Astrocyte (in vitro differentiated cells and primary cell): Measurements from ENCODE around the gene PREX1. TPM values are rescaled to one million over a fixed set of nuclear protein-coding genes. Genes with fewer than 3 reads are reported as not detected.

ENCODE experiments used
- DNase-seq: peaks from one replicate; pipeline ENCODE4 v3.0.0-alpha.2; 2010; ENCODE audit warnings: low read depth
- FAIRE-seq: peaks from 2 replicates; lab custom pipeline; 2011; peaks lifted over from hg19 to GRCh38; lab: Jason Lieb, UNC
- H2AFZ ChIP-seq: 2 replicates; pipeline ENCODE4 v1.6.0; 2012; ENCODE audit warnings: low read depth, low read length, inconsistent platforms
- H3K27ac ChIP-seq: 2 replicates; pipeline ENCODE4 v1.5.1; 2011; ENCODE audit warnings: low read depth, low read length, inconsistent platforms
- H3K27me3 ChIP-seq: 2 replicates; pipeline ENCODE4 v1.6.0; 2011; ENCODE audit warnings: low read length, inconsistent platforms; ENCODE audit not compliant: insufficient read depth
- H3K36me3 ChIP-seq: 2 replicates; pipeline ENCODE4 v1.5.1; 2011; ENCODE audit warnings: low read length, inconsistent platforms; ENCODE audit not compliant: insufficient read depth
- H3K4me1 ChIP-seq: 2 replicates; pipeline ENCODE4 v1.5.1; 2011; ENCODE audit warnings: low read length, inconsistent platforms; ENCODE audit not compliant: insufficient read depth
- H3K4me2 ChIP-seq: 2 replicates; pipeline ENCODE4 v1.6.0; 2012; ENCODE audit warnings: low read length, inconsistent platforms
- H3K4me3 ChIP-seq: 2 replicates; pipeline ENCODE4 v1.5.1; 2011; ENCODE audit warnings: low read depth, mild to moderate bottlenecking, low read length, inconsistent platforms; ENCODE audit not compliant: insufficient read depth
- H3K79me2 ChIP-seq: 2 replicates; pipeline ENCODE4 v1.6.0; 2012; ENCODE audit warnings: mild to moderate bottlenecking, low read length, inconsistent platforms; ENCODE audit not compliant: insufficient read depth
- H3K9ac ChIP-seq: 2 replicates; pipeline ENCODE4 v1.6.0; 2012; ENCODE audit warnings: mild to moderate bottlenecking, low read length, inconsistent platforms
- H3K9me3 ChIP-seq: 2 replicates; pipeline ENCODE4 v1.5.1; 2012; ENCODE audit warnings: low read depth, mild to moderate bottlenecking, low read length, inconsistent platforms; ENCODE audit not compliant: insufficient read depth
- H4K20me1 ChIP-seq: 2 replicates; pipeline ENCODE4 v1.6.0; 2012; ENCODE audit warnings: low read length, inconsistent platforms; ENCODE audit not compliant: insufficient read depth
- H3K27ac Mint-ChIP-seq: one replicate; pipeline ENCODE4 v1.8.0; 2021; ENCODE audit warnings: mild to moderate bottlenecking, mixed read lengths; ENCODE audit not compliant: unreplicated experiment
- H3K27me3 Mint-ChIP-seq: one replicate; pipeline ENCODE4 v1.8.0; 2021; ENCODE audit warnings: low read depth, mixed read lengths; ENCODE audit not compliant: unreplicated experiment
- H3K36me3 Mint-ChIP-seq: one replicate; pipeline ENCODE4 v1.8.0; 2021; ENCODE audit warnings: low read depth, mixed read lengths; ENCODE audit not compliant: unreplicated experiment
- H3K4me1 Mint-ChIP-seq: one replicate; pipeline ENCODE4 v1.8.0; 2021; ENCODE audit warnings: low read depth, mixed read lengths; ENCODE audit not compliant: unreplicated experiment
- H3K4me3 Mint-ChIP-seq: one replicate; pipeline ENCODE4 v1.8.0; 2021; ENCODE audit warnings: mild to moderate bottlenecking, moderate library complexity, mixed read lengths; ENCODE audit not compliant: unreplicated experiment
- H3K9me3 Mint-ChIP-seq: one replicate; pipeline ENCODE4 v1.8.0; 2021; ENCODE audit warnings: mild to moderate bottlenecking, mixed read lengths; ENCODE audit not compliant: unreplicated experiment
- CTCF ChIP-seq: IDR thresholded peaks from 2 replicates; pipeline ENCODE4 v1.5.1; 2011; ENCODE audit warnings: low read depth, mild to moderate bottlenecking, inconsistent platforms, low read length, moderate library complexity; ENCODE audit not compliant: insufficient read depth
- EZH2 ChIP-seq: IDR thresholded peaks from 2 replicates; pipeline ENCODE4 v1.6.1; 2012; ENCODE audit warnings: mild to moderate bottlenecking, low read length, inconsistent platforms; ENCODE audit not compliant: insufficient read depth
- total RNA-seq: library from RNA; stranded (reverse); gene quantifications from 2 replicates; pipeline ENCODE4 v1.2.1, GENCODE V29; 2021

The PREX1 gene
- total RNA-seq, 1 donor from 2014 or later, result 3.5 TPM

DNA sequence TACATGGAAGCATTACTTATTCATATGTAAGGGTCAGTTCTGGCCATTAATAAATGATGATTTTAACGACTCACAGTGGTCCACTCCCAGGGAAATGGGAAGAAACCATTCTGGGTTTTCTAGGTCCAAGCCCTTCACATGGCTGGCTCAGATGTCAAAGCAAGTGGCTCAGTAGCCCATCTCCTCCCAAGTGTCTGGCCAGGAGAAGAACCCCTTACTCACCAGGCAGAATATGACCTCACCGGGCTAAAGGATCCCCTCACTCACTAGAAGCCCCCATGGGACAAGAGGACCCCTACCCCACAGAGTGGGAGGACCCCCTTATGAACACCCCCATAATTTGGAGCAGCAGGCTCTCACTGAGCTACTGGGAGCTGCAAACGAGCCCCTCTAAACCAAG lies 34.0 kb downstream of the PREX1 start:
- DNase-seq (no peak), FAIRE-seq (no peak)
- Histone ChIP-seq H3K79me2 (peaks cover 4% of the 10 kb centered on the region), H4K20me1 (peaks cover 44% of the 10 kb centered on the region), H3K4me1 (peaks cover 25% of the 10 kb centered on the region), H3K4me2 (no peak overlapping the region), H3K9ac (no peak overlapping the region), H3K27ac (no peak overlapping the region), H3K9me3 (no peaks in the 10 kb centered on the region), H3K4me3 (no peak overlapping the region), H3K27me3 (peaks cover 2% of the 10 kb centered on the region), H2AFZ (no peak overlapping the region), H3K36me3 (no peaks in the 10 kb centered on the region)
- no peak overlapping the region for H3K27ac Mint-ChIP-seq
- H3K27me3 Mint-ChIP-seq, result peaks cover 13% of the 10 kb centered on the region
- no peak for TF ChIP-seq EZH2
- no peak for TF ChIP-seq CTCF
- no peak overlapping the region for H3K4me3 Mint-ChIP-seq
- no peaks in the 10 kb centered on the region for H3K36me3 Mint-ChIP-seq
- H3K9me3 Mint-ChIP-seq, result no peaks in the 10 kb centered on the region
- peaks cover 15% of the 10 kb centered on the region for H3K4me1 Mint-ChIP-seq

DNA sequence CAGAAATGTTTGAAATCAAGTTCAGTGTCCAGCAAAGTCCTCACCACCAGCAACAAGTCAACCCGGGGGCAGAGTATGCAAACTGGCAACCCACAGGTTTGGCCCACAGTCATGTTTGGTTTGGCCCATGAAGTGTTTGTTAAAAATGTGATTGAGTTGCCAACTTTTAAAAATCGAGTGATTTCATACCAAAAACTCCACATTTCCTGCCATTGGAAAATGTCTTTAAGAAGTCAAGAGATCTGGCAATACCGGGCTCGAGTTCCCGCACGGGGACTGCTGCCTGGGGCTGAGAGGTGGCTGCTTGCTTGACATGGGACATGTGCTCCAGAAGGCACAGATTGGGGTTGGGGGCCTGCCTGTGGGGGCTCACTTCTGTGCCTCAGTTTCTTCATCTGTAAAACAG lies 36.1 kb downstream of the PREX1 start:
- peaks cover 37% of the 10 kb centered on the region for H3K4me1 ChIP-seq
- DNase-seq (peak; percentile 73), FAIRE-seq (no peak)
- H3K9ac ChIP-seq, result no peak overlapping the region
- H3K27me3 ChIP-seq, result peaks cover 2% of the 10 kb centered on the region
- peaks cover 38% of the 10 kb centered on the region for H4K20me1 ChIP-seq
- H2AFZ ChIP-seq, result no peak overlapping the region
- TF ChIP-seq EZH2 (no peak), CTCF (no peak)
- Mint-ChIP-seq H3K9me3 (no peaks in the 10 kb centered on the region), H3K4me1 (peaks cover 23% of the 10 kb centered on the region), H3K27ac (no peak overlapping the region), H3K4me3 (no peak overlapping the region), H3K27me3 (peaks cover 2% of the 10 kb centered on the region), H3K36me3 (peaks cover 2% of the 10 kb centered on the region)
- no peaks in the 10 kb centered on the region for H3K9me3 ChIP-seq
- no peak overlapping the region for H3K4me3 ChIP-seq
- H3K27ac ChIP-seq, result no peak overlapping the region
- H3K36me3 ChIP-seq, result no peaks in the 10 kb centered on the region
- peak overlapping the region; percentile 67 for H3K4me2 ChIP-seq
- peaks cover 4% of the 10 kb centered on the region for H3K79me2 ChIP-seq

DNA sequence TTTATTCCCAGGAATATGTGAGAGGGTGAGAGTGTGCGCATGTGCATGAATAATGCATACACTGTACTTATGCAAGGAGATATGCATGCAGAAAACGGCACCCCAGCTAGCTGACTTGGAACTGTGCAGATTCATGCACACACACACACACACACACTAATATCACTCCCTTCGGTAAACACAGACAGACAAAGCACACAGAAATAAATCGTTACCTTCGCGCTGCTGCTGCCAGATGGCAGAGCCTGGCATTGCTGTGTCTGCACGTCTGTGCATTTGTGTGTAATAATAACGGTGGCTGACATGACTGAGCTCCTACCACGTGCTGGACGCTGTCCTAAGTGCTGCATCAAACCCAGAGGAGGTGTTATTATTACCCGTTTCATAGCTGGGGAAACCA lies 36.8 kb downstream of the PREX1 start:
- Histone ChIP-seq H4K20me1 (peaks cover 39% of the 10 kb centered on the region), H3K79me2 (peaks cover 4% of the 10 kb centered on the region), H3K27me3 (peaks cover 2% of the 10 kb centered on the region), H3K9me3 (no peaks in the 10 kb centered on the region), H3K4me2 (peak overlapping the region; percentile 67), H3K9ac (no peak overlapping the region), H3K27ac (no peak overlapping the region), H2AFZ (no peak overlapping the region), H3K4me1 (peaks cover 37% of the 10 kb centered on the region), H3K36me3 (no peaks in the 10 kb centered on the region), H3K4me3 (no peak overlapping the region)
- no peak for FAIRE-seq
- peaks cover 2% of the 10 kb centered on the region for H3K36me3 Mint-ChIP-seq
- H3K27ac Mint-ChIP-seq, result no peak overlapping the region
- no peaks in the 10 kb centered on the region for H3K9me3 Mint-ChIP-seq
- peaks cover 2% of the 10 kb centered on the region for H3K27me3 Mint-ChIP-seq
- peak; percentile 31 for DNase-seq
- peaks cover 23% of the 10 kb centered on the region for H3K4me1 Mint-ChIP-seq
- H3K4me3 Mint-ChIP-seq, result no peak overlapping the region
- no peak for TF ChIP-seq CTCF
